Choroid plexus epithelial cell (primary cell): ENCODE results near the gene PYGM.

ENCODE experiments used
- DNase-seq: peaks from one replicate; pipeline ENCODE4 v3.0.0-alpha.2; 2010; ENCODE audit warnings: low read depth
- H3K4me3 ChIP-seq: 2 replicates; pipeline ENCODE4 v1.5.1; 2011; ENCODE audit warnings: low read depth, mild to moderate bottlenecking, control low read depth, low read length, moderate library complexity
- CTCF ChIP-seq: conservative IDR thresholded peaks from 2 replicates; pipeline ENCODE4 v1.5.1; 2011; ENCODE audit warnings: low read depth, mild to moderate bottlenecking, control low read depth, inconsistent platforms, low read length, moderate library complexity

The PYGM gene

GRCh38 chr11:64745521-64746328 lies 14.0 kb downstream of the PYGM start:
- peak overlapping the region; percentile 49 for H3K4me3 ChIP-seq
- DNase-seq, result peak; percentile 82

GRCh38 chr11:64745189-64745520 lies 14.6 kb downstream of the PYGM start:
- no peak for DNase-seq

More at GRCh38 chr11:64745521-64746328, 14.0 kb downstream of the PYGM start:
- TF ChIP-seq CTCF, result no peak

GRCh38 chr11:64744544-64745188 lies 15.1 kb downstream of the PYGM start:
- H3K4me3 ChIP-seq, result peak overlapping the region; percentile 73
- DNase-seq, result no peak
- no peak for TF ChIP-seq CTCF

More at GRCh38 chr11:64745189-64745520, 14.6 kb downstream of the PYGM start:
- H3K4me3 ChIP-seq, result peak overlapping the region; percentile 49
- TF ChIP-seq CTCF, result no peak

- DNase-seq, result peak; percentile 77
- H3K4me3 ChIP-seq, result peak within 1 kb of the TSS; percentile 73
- TF ChIP-seq CTCF, result peak; percentile 80
These were observed 15.9 kb downstream of the PYGM start, which contains the start of gene RASGRP2 for GRCh38 chr11:64743591-64744543. TSS of gene RASGRP2 (minus strand) at chr11:64744142. CDS start at chr11:64742866, 1,276 bp downstream.

GRCh38 chr11:64742889-64743590 lies 16.7 kb downstream of the PYGM start:
- peak; percentile 65 for TF ChIP-seq CTCF
- peak overlapping the region; percentile 73 for H3K4me3 ChIP-seq
- peak; percentile 92 for DNase-seq
